ENCODE measurements around the gene ZNF385D. TPM values are rescaled to one million over a fixed set of nuclear protein-coding genes. Genes with fewer than 3 reads are reported as not detected.

ZNF385D gene
- total and polyA plus RNA-seq, 4 donors, result 0.08 to 0.50 (median 0.09) TPM

GRCh38 chr3:21587894-21588293 lies 163.1 kb downstream of the ZNF385D start:
- no peak for DNase-seq (ENCODE audit: low spot score)
- TF ChIP-seq HNF4A (conservative IDR thresholded peaks at IDR 0.05) (no peak), ATF3 (IDR thresholded peaks at IDR 0.05) (no peak), NR2F2 (IDR thresholded peaks at IDR 0.05) (no peak), RXRA (IDR thresholded peaks at IDR 0.05) (no peak), TAF1 (conservative IDR thresholded peaks at IDR 0.05) (no peak), SP1 (IDR thresholded peaks at IDR 0.05) (no peak), CTCF (IDR thresholded peaks at IDR 0.05; ENCODE audit: low read depth, low read length, missing input control) (no peak), FOXA2 (IDR thresholded peaks at IDR 0.05) (no peak), FOXA1 (IDR thresholded peaks at IDR 0.05) (no peak), RAD21 (IDR thresholded peaks at IDR 0.05) (no peak), EGR1 (IDR thresholded peaks at IDR 0.05; ENCODE audit: low read depth in 2 of 2) (no peak), MAX (IDR thresholded peaks at IDR 0.05) (no peak), ZBTB33 (IDR thresholded peaks at IDR 0.05) (no peak), GABPA (IDR thresholded peaks at IDR 0.05 in 1 of 2, conservative IDR thresholded peaks at IDR 0.05 in 1 of 2) (no peak), JUND (IDR thresholded peaks at IDR 0.05) (no peak), YY1 (IDR thresholded peaks at IDR 0.05) (no peak), HNF4G (IDR thresholded peaks at IDR 0.05) (no peak), REST (IDR thresholded peaks at IDR 0.05) (no peak)
- no peaks in the 10 kb centered on the region for H3K9me3 ChIP-seq (ENCODE audit: control insufficient read depth in 4 of 4, low read length in 3 of 4)
- H3K4me1 ChIP-seq (ENCODE audit: control insufficient read depth in 4 of 4, insufficient read depth in 4 of 4, low read length in 3 of 4), result no peaks in the 10 kb centered on the region
- H3K27me3 ChIP-seq (ENCODE audit: control insufficient read depth in 4 of 4, insufficient read depth in 4 of 4, low read length in 3 of 4), result no peaks in the 10 kb centered on the region
- no peaks in the 10 kb centered on the region for H3K36me3 ChIP-seq (ENCODE audit: control insufficient read depth in 4 of 4, insufficient read depth in 3 of 4, low read depth in 1 of 4, low read length in 3 of 4)
- H3K9ac ChIP-seq (ENCODE audit: low read depth in 1 of 2, low read length in 2 of 2), result no peak overlapping the region
- 68% methylated on average over 1 of the region's 1 CpG for WGBS
- no peak overlapping the region for H3K4me3 ChIP-seq (ENCODE audit: low read depth in 1 of 3, low read length in 3 of 3)
- no peak overlapping the region for H3K27ac ChIP-seq (ENCODE audit: low read depth in 1 of 2, low read length in 2 of 2)

Measured in liver (tissue), 9 donors.